Ovary (tissue), 9 donors: ENCODE measurements around the gene RUNX1. TPM values are rescaled to one million over a fixed set of nuclear protein-coding genes. Genes with fewer than 3 reads are reported as not detected.

Experiments used
- DNase-seq, 5 donors: peaks; one replicate each; pipeline ENCODE4 v3.0.0-alpha.2; 2019 to 2020
- H3K27ac ChIP-seq, 2 donors: fragments of 200-600 bp; one replicate each; pipeline versions ENCODE4 v1.5.1 to v1.8.0; 2019 to 2022
- H3K27me3 ChIP-seq: fragments of 200-600 bp; one replicate; pipeline ENCODE4 v1.8.0; 2022
- H3K36me3 ChIP-seq: fragments of 200-600 bp; sonication (generic); one replicate; pipeline ENCODE4 v1.5.1; 2019
- H3K4me1 ChIP-seq: one replicate; pipeline ENCODE4 v1.8.1; 2013; ENCODE audit warnings: mild to moderate bottlenecking, moderate library complexity; ENCODE audit not compliant: insufficient read depth
- H3K4me3 ChIP-seq: fragments of 200-600 bp; sonication (generic); one replicate; pipeline ENCODE4 v1.5.1; 2017
- H3K9me3 ChIP-seq, 2 donors: fragments of 200-600 bp in 1 of 2; sonication (generic) in 1 of 2; one replicate each; pipeline versions ENCODE4 v1.5.1 to v1.8.1; 2013 to 2019; ENCODE audit warnings: mild to moderate bottlenecking in 1 of 2, moderate library complexity in 1 of 2
- CTCF ChIP-seq, 3 donors: fragments of 450-650 bp in 2 of 3; fragments of 200-600 bp in 1 of 3; IDR thresholded peaks; one replicate each; pipeline versions ENCODE4 v1.5.1 to v1.8.0; 2016 to 2022; ENCODE audit warnings: antibody characterized with exemption in 3 of 3, mild to moderate bottlenecking in 1 of 3
- EP300 ChIP-seq: sonication (generic); formaldehyde crosslinking; IDR thresholded peaks from one replicate; pipeline ENCODE4 v1.6.1; 2017; ENCODE audit warnings: antibody characterized with exemption
- POLR2A ChIP-seq: fragments of 450-650 bp; IDR thresholded peaks from one replicate; pipeline ENCODE4 v1.6.1; 2017; ENCODE audit warnings: antibody characterized with exemption, mild to moderate bottlenecking, moderate library complexity
- WGBS, 3 donors: extraction: QIAGEN DNeasy Blood & Tissue Kit in 1 of 3; methylation state at CpG; one replicate each; pipeline versions ENCODE4 v1.1.5 to v1.1.7; 2013 to 2017; 5-methylcytosine and 5-hydroxymethylcytosine counted together
- intact Hi-C, 4 donors: fragments of 100-400 bp; cut with DNase I; formaldehyde crosslinking; loops; one replicate each; pipeline versions ENCODE4 v1.11.0 to v1.15.1; 2022 to 2023
- polyA plus RNA-seq, 2 donors: library from polyadenylated mRNA; stranded (reverse); fragments of 200-250 nt in 1 of 2; fragments of 350-450 nt in 1 of 2; fragmentation: Illumina TruSeq in 1 of 2; extraction: RNeasy Lipid Tissue Mini Kit (QIAGEN cat#74804) in 1 of 2; gene quantifications; one replicate each; pipeline ENCODE4 v1.2.3, GENCODE V29; 2013 to 2014
- total RNA-seq, 7 donors: library from RNA; depleted of rRNA in 2 of 7; stranded (reverse); fragments of >200 nt in 2 of 7; fragmentation: NEBNext Ultra II Directional in 3 of 7; extraction: Animal tissue kit (Norgen Biotek cat#: 25700) in 3 of 7; gene quantifications; one replicate each; pipeline versions ENCODE4 v1.1.0 to v1.2.4, GENCODE V29; 2016 to 2023
- donor health status: DM: no; HTN: no; CAD: no; lungs with moderate emphysema.
- donor health status: DM: no; HTN: no; CAD: no.
- donor health status: Bipolar disorder and iron deficiency.
- donor health status: DM: yes; HTN: yes; CAD: no.
- donor health status: DM: no; HTN: no; CAD: no.
- donor health status: DM: yes; HTN: yes; CAD: no.

Gene RUNX1
- total and polyA plus RNA-seq, 9 donors, result 6.0 to 27.4 (median 17.8) TPM

DNA sequence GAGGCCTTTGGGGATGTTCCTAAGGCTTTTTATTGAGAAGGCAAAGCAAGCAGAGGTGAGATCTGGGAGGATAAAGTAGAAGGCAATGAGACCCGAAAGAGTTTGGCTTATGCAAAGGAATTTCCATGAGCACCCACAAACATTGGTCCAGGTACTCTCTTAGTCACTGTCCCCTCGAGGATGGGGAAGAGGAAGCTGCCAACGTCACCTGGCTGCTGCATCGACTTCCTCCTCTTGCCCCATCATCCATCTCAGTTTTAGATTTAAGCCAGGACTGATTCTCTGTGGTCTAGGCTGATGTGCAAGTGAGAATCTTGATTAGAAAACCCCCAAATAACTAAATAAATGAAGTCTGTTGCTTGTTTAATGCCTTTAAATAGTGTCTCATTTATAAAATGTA, 28.7 kb downstream of the RUNX1 start:
- DNase-seq, result no peak
- H3K4me3 ChIP-seq, result no peak overlapping the region
- TF ChIP-seq CTCF (IDR thresholded peaks at IDR 0.05), result no peak
- TF ChIP-seq POLR2A, result no peak
- no peak for TF ChIP-seq EP300
- H3K36me3 ChIP-seq, result no peaks in the 10 kb centered on the region
- no peak overlapping the region for H3K27ac ChIP-seq
- 77 to 91% (median 84%) methylated on average over 4 of the region's 4 CpGs for WGBS, 3 donors
- H3K4me1 ChIP-seq, result no peaks in the 10 kb centered on the region
- no peaks in the 10 kb centered on the region for H3K27me3 ChIP-seq
- intact Hi-C loops, result no loop called here
- H3K9me3 ChIP-seq, result no peaks in the 10 kb centered on the region

DNA sequence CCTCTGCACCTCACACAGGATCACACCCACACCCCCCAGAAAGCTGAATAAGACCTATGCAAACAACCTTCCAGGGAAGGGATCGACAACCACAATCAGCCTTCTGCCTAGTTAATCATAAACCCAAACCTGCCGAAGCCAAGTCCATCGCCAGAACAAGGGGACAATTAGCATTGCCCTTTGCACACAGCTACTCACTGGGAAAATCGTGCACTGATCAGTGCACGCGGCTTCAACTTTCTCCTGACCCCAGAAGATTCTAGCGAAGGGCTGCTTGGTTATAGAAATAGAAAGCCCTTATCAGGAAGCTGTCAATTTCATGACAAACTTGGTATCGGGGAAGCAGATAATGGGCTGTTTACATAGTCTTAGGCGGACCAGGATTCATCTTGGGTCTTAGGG, 29.5 kb downstream of the RUNX1 start:
- intact Hi-C loops, result no loop called here
- Histone ChIP-seq H3K36me3 (no peaks in the 10 kb centered on the region), H3K9me3 (no peaks in the 10 kb centered on the region), H3K4me1 (no peaks in the 10 kb centered on the region), H3K27me3 (no peaks in the 10 kb centered on the region), H3K4me3 (no peak overlapping the region), H3K27ac (no peak overlapping the region)
- TF ChIP-seq POLR2A (no peak), EP300 (no peak), CTCF (IDR thresholded peaks at IDR 0.05) (no peak)
- whole genome bisulfite sequencing, 3 donors, result 49 to 66% (median 59%) methylated on average over 9 of the region's 9 CpGs
- DNase-seq, result no peak

- intact Hi-C loops, result no loop called here
- DNase-seq, result no peak
- TF ChIP-seq EP300, result no peak
- TF ChIP-seq CTCF (IDR thresholded peaks at IDR 0.05), result no peak
- no peak for TF ChIP-seq POLR2A
- 88 to 93% (median 90%) methylated on average over 6 of the region's 6 CpGs for WGBS, 3 donors
- Histone ChIP-seq H3K4me3 (no peak overlapping the region), H3K9me3 (no peaks in the 10 kb centered on the region), H3K36me3 (no peaks in the 10 kb centered on the region), H3K4me1 (no peaks in the 10 kb centered on the region), H3K27ac (no peak overlapping the region), H3K27me3 (no peaks in the 10 kb centered on the region)
Measured at GRCh38 chr21:35017256-35017655, 31.8 kb downstream of the RUNX1 start.

DNA sequence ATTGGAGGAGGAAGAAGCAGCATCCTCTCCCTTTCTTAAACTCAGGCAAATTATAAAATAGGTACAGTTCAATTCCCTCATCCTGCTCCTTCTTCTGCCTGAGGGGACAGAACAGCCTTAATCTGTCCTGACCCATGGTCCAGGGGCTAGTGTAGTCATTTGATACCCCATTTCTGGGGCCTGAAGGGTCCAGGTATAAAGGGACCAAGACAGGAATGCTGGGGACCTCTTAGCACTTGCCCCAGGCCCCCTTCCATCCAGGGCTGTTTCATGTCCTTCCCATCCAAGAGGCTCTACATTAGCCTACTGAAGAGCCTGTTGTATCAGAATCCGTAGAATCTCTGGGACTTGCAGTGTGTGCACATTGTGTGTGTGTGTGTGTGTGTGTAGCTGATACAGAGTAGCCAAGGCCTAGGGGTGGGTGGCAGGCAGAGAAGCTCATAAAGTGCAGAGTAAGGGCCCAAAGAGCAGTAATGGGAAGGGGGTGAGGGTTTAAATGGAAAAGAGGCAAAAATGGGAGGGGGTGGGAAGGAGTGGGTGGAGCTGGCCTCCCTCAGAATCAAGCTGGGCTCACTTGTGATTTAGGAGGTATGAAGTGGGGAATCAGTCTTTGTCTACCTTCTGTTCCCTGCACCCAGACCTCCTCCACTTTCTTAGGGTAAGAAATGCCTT, 32.4 kb downstream of the RUNX1 start:
- DNase-seq, result no peak
- TF ChIP-seq CTCF (IDR thresholded peaks at IDR 0.05) (no peak), EP300 (no peak), POLR2A (no peak)
- Histone ChIP-seq H3K9me3 (no peaks in the 10 kb centered on the region), H3K36me3 (no peaks in the 10 kb centered on the region), H3K4me3 (no peak overlapping the region), H3K4me1 (no peaks in the 10 kb centered on the region), H3K27me3 (no peaks in the 10 kb centered on the region), H3K27ac (no peak overlapping the region)
- 90 to 100% (median 91%) methylated on average over 1 of the region's 1 CpG for WGBS, 3 donors
- intact Hi-C loops, result no loop called here
